Activated CD8-positive, alpha-beta memory T cell treated with anti-CD3 and anti-CD28 coated beads for 24 hours (primary cell): Measurements from ENCODE around the gene DNAH11.
"Not testable (repeated sequence)": the region's sequence is repeated elsewhere in the genome, so short reads cannot be mapped to it uniquely, and the experiment has no call there.

Experiments
- DNase-seq: peaks from one replicate; pipeline ENCODE4 v3.0.0-alpha.2; 2020

The DNAH11 gene

DNA sequence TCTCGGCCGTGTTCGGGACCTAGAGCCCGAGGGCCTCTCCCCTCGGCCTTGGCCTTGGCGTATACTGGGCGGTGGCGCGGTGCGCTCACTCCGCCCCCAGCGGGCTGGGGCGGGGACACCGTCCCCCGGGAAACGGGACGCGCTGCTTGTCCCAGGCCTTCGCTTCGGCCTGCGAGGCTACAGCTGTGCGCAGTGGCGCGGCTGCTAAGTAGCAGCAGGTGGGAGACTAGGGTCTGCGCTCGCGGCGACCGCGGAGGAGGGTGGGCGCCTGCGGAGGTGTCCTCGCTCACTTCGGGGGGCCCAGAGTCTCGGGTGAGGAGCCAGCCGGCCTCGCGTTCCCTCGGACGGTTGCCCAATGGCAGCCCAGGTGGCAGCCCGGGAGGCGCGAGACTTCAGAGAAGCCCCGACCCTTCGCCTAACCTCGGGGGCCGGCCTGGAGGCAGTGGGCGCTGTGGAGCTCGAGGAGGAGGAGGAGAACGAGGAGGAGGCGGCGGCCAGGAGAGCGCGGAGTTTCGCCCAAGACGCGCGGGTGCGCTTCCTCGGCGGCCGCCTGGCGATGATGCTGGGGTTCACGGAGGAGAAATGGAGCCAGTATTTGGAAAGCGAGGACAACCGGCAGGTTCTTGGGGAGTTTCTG is at the start of gene DNAH11:
Gene DNAH11, plus strand, starts transcription at position 149 of the 637 bp plus-strand sequence. Its CDS starts 207 bp downstream, at position 356.
- DNase-seq, result peak; percentile 62

DNA sequence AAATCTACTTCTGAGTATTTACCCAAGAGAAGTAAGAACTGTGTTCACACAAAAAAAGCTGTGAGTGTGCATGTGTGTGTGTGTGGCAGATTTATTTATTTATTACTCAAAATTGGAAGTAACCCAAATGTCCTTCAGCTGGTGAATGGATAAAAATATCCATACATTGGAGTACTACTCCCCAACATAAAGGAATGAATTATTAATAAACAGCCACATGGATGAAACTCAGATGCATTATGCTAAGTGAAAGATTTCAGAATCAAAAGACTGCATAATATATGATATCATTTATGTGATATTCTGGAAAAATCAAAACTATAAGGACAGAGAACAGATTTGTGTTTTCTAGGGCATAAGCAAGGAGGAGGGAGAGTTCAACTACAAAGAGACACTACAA is 47.1 kb upstream of the DNAH11 start:
- no peak for DNase-seq

- DNase-seq, result no peak
Measured at GRCh38 chr7:21497072-21497471, 45.8 kb upstream of the DNAH11 start.

DNA sequence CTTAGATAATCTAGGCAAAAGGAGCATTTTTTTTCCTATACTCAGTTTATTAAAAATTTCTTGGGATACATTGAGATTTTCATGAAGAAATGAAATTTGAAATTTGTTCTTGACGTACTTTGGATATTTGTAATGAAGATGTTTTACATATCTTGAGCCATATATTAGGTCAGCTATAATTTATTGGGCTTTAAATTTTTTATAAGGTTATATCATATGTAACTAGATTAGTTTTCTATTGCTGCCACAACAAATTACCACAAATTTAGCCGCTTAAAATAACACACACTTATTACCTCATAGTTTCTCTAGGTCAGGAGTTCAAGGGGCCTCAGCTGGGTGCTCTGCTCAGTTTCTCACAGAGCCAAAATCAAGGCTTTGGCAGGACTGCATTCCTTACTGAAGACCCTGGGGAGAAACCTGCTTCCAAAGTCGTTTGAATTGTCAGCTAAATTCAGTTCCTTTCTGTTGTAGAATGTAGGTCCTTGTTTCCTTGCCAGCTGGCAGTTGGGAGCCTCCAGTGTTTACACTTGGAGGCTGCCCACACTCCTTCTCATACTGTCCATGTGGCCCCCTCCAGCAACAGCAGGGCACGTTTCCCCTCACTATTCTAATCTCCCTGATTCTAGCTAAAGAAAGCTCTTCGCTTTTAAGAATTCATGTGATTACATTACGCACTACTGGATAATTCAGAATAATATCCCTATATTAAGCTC is 42.6 kb upstream of the DNAH11 start:
- DNase-seq, result no peak

DNA sequence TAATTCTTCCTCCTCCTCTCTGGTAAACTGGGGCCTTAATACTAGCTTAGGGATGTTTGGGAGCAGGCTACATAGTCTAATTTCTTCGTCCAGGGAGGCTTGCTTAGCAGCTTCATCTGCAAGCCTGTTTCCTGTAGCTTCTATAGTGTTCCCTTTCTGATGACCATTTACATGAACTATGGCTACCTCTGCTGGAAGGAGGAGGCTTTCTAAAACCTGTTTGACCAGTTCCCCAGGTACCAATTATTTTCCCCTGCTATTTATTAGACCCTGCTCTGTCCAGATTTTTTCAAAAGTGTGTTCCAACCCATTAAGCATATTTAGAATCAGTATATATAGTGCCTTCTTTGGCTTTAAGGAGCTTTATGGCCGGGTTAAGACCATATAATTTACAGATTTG is 38.8 kb upstream of the DNAH11 start:
- DNase-seq, result no peak

- DNase-seq, result peak; percentile 63
Measured at GRCh38 chr7:21507627-21508343, 35.1 kb upstream of the DNAH11 start.

DNA sequence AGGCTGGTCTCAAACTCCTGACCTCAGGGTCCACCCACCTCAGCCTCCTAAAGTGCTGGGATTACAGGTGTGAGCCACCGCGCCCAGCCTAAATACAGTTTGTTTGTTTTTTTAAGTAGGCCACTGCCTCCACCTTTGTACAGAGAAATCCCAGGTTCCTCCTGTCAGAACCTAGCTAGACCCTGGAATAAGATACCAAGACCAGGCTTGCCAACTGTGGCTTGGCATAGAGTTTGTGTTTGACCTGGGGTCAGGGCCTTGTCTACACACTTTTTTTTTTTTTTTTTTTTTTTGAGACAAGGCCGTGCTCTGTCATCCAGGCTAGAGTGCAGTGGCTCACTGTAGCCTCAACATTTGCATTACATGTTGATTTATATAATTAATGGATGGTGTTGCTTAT is 34.3 kb upstream of the DNAH11 start:
- no peak for DNase-seq

DNA sequence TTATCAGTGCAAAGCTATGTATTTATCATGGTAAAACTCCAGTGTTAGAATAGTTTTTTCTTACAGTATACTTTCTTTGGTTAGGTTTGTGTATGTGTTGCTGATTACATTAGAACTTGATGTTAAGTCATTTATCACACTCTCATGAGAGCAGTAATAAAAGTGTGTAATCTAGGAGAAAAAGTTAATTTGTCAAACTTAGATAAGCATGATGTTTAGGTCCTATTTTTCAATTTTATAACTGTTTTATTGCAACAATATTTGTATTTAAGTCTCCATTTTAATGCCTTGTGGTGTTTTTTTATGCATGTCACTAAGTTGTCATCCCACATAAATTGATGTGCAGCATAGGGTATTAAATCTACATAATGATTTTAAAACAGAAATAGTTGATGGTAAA is 28.8 kb upstream of the DNAH11 start:
- no peak for DNase-seq

GRCh38 chr7:21524680-21525079 is 18.2 kb upstream of the DNAH11 start:
- no peak for DNase-seq

DNA sequence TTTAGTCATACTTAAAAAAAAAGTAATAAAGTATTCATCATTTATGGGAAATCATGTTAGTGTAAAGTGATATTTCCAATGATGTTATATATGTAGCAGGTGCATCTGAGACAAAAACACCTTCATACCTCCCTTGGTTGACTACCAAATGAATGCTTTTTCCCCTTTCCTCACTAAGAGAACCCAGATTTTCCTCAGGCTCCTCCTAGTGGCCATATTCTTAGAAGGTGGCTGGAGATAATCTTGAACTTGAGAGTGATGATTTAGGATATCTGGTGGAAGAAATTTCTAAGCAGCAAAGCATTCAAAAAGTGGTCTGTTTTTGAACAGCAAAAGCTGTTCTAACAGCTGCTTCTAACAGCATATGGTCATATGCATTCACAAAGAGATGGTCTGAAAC is 16.8 kb upstream of the DNAH11 start:
- DNase-seq, result no peak

GRCh38 chr7:21526448-21526847 is 16.4 kb upstream of the DNAH11 start:
- no peak for DNase-seq

- not testable (repeated sequence) for DNase-seq
Measured at GRCh38 chr7:21532485-21532884, 10.4 kb upstream of the DNAH11 start.

DNA sequence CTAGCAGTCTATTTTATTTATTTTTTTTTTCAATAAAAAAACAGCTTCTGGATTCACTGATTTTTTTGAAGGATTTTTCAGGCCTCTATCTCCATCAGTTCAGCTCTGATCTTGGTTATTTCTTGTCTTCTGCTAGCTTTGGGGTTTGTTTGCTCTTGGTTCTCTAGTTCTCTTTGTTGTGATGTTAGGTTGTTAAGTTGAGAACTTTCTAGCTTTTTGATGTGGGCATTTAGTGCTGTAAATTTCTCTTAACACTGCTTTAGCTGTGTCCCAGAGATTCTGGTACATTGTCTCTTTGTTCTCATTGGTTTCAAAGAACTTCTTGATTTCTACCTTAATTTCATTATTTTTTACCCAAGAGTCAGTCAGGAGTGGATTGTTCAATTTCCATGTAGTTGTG is 9.2 kb upstream of the DNAH11 start:
- not testable (repeated sequence) for DNase-seq

DNA sequence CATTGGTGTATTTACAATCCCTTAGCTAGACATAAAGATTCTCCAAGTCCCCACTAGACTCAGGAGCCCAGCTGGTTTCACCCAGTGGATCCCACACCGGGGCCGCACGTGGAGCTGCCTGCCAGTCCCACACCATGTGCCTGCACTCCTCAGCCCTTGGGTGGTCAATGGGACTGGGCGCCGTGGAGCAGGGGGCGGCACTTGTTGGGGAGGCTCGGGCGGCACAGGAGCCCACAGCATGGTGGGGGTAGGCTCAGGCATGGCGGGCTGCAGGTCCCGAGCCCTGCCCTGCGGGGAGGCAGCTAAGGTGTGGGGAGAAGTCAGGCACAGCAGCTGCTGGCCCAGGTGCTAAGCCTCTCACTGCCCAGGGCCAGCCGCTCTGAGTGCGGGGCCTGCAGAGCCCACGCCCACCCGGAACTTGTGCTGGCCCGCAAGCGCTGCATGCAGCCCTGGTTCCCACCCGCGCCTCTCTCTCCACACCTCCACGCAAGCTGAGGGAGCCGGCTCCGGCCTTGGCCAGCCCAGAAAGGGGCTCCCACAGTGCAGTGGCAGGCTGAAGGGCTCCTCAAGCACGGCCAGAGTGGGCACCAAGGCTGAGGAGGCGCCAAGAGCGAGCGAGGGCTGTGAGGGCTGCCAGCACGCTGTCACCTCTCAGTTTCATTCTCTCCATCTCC is 6.3 kb upstream of the DNAH11 start:
- DNase-seq, result not testable (repeated sequence)

DNA sequence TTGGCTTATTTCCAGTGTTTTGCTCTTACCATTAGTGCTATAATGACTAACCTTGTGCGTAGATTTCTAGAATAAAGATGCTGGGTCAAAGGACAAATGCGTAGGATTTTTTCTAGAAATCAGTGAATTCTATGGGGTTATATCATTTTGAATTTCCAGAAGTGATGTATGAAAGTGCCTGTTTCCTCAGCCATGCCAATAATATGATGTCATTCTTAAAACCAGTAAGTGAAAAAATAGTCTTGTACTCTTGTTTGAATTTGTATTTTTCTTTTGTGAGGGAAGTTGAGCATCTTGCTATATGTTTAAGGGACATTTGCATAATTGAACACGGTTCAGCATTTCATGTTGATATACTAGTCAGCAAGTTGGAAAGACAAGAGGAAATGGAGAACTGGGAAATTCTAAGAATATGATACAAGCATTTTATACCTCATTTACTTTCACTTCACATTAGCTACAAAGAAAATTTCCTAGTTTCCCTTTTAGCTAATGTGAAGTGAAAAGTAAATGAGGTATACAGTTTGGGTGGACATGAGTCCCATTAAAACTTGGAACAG is 3.8 kb upstream of the DNAH11 start:
- no peak for DNase-seq

DNA sequence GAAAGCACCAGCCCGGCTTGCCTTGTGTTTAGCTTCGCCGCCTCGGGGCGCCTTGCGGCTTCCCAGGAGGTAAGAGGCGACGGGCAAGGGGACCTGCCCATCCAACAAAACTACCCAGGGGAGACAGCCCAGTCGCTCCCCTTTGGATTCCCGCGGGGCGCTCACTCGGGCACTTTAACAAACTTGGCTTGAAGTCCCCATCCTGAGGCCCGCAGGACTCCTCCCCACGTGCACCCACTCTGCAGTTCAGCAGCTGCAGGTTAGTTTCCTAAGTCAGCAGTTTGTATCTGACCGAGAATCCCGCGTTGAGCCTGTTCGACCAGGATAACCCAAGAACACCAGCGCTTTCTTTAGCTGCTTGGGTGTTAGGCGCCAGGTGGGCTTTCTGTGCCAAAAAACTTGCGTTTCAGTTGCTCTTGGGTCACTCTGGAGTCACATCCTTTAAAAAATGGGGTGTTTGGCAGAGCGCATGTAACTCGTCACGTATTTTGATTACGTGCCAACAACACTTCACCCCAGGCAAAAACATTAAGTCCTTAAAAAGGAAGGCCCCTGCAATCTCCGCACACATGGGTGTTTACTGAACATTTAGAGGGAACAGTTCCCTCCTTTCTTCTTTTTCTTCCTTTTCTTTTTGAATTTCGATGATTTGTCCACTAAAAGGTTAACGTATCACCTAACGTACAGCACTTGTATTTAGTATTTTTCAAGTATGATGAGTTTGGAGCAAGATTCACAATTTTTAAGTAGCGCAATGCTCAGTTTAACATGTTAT is 876 bp downstream of the DNAH11 start:
- peak; percentile 60 for DNase-seq

DNA sequence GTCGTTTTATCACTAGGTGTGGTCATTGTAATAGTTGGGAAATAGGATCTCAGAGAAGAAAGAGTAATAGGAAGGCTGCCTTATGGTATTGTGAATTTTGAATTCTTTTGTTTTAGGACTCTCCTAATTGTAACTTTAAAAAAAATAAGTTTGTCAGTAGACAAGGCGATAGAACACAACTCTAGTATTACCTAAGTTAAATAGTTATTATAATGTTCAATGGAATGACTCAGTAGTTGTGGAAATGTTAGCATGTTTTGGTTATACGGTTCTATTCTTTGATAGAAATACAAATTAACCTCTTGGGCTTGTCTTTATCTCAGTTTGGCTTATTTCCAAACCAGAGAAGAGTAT is 1.4 kb downstream of the DNAH11 start:
- DNase-seq, result no peak

- DNase-seq, result no peak
Measured at GRCh38 chr7:21544715-21545114, 1.9 kb downstream of the DNAH11 start.

- no peak for DNase-seq
Measured at GRCh38 chr7:21547501-21547900, 4.7 kb downstream of the DNAH11 start.

DNA sequence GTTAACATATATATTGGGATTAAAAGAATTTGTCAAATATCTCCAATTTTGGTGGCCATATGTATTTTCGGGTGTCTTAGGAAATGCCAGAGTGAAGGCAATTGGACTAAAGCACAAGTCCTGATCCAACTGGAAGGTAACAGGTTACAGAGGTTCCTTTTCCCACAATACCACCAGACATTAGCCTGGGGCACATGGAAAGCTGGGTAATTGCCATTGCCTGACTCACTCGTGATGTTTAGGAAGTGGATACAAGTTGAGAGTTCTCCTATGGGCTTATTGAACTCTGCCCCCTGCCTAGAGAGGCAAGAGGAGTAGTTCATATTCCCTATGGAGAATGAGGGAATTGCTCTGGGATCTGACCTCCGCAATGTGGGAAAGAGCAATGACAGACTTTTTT is 5.7 kb downstream of the DNAH11 start:
- DNase-seq, result no peak

GRCh38 chr7:21550076-21550475 is 7.2 kb downstream of the DNAH11 start:
- DNase-seq, result no peak

DNA sequence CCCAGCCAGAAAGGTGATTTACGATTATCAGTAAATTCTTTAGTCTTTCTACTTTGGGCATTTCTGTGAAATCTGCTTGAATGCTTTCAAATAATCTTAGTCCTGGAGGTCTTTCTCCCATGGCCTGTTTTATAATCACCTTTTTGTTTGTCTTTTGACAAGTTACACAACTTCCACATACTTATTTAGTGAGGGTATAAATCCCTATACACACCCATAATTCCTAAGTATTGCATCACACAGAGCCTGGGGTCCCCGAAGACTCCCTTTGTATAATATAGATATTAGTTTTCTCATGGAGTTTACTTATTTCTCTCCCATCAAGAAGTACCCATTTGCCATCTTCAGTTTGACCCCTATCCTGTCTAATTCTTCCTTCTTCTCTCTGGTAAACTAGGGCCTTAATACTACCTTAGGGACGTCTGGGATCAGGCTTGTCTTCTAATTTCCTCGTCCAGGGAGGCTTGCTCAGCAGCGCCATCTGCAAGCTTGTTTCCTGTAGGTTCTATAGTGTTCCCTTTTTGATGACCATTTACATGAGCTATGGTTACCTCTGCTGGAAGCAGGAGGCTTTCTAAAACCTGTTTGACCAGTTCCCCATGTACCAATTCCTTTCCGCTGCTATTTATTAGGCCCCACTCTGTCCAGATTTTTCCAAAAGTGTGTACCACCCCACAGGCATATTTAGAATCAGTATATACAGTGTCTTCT is 8.1 kb downstream of the DNAH11 start:
- DNase-seq, result no peak
